ENCODE results near the gene ATP5PO.

DNA sequence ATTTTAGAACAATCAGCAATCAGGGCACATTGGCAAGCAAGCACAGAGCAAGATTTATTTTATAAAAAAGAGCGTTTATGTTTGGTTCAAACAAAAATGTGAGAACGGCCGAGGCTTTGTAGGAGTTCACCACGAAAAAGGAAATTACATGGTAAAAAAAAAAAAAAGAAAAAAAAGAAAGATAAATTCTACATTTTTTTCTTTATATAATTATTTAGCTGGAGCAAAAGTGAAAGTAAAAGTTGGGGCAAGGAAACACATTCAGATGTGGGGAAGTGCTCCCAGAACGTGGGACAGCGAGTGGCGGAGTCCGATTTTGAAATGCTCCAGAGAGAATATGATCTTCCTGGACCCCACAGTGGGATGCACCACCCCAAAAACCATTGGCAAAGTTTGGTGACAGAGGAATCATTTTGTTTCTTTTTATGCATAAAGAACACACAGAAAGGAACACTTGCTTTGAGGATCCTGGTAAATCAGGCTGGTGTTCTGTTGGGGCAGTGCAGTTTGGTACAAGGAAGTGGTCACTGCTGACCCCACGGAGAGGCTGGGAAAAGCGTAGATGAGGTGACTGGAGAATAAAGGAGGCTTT, 16.3 kb upstream of the ATP5PO start:
- TF ChIP-seq CTCF (IDR thresholded peaks at IDR 0.05; ENCODE audit: control extremely low read depth in 1 of 3, insufficient read depth in 1 of 3, low read depth in 1 of 3, low read length in 3 of 3) (no peak), TCF12 (IDR thresholded peaks at IDR 0.05; ENCODE audit: low read depth, low read length) (no peak), SIN3A (conservative IDR thresholded peaks at IDR 0.05 in 1 of 2, IDR thresholded peaks at IDR 0.05 in 1 of 2; ENCODE audit: low read depth in 1 of 2, low read length in 2 of 2) (no peak), GABPA (IDR thresholded peaks at IDR 0.05; ENCODE audit: borderline replicate concordance, insufficient read depth, low read length) (no peak), ZNF274 (IDR thresholded peaks at IDR 0.05; ENCODE audit: borderline replicate concordance, extremely low read depth, low read length) (no peak), EZH2 (IDR thresholded peaks at IDR 0.05; ENCODE audit: low read depth, low read length, severe bottlenecking) (no peak), POLR2A (IDR thresholded peaks at IDR 0.05; ENCODE audit: control extremely low read depth in 1 of 2, low read depth in 2 of 2, low read length in 2 of 2) (no peak), SRF (IDR thresholded peaks at IDR 0.05; ENCODE audit: low read depth, low read length) (no peak), NRF1 (IDR thresholded peaks at IDR 0.05; ENCODE audit: low read depth, low read length) (no peak), SP2 (IDR thresholded peaks at IDR 0.05; ENCODE audit: low read length) (no peak), KDM5A (IDR thresholded peaks at IDR 0.05; ENCODE audit: low read length) (no peak)
- TF ChIP-seq, protein P1, sequence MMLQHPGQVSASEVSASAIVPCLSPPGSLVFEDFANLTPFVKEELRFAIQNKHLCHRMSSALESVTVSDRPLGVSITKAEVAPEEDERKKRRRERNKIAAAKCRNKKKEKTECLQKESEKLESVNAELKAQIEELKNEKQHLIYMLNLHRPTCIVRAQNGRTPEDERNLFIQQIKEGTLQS (IDR thresholded peaks at IDR 0.05; ENCODE audit: insufficient read depth, low read depth, low read length), result no peak
